GM12878 (cell line): ENCODE results near the gene OVCA2. TPM values are rescaled to one million over a fixed set of nuclear protein-coding genes. Genes with fewer than 3 reads are reported as not detected.

Source experiments
- ATAC-seq: fragments of 200-7000 bp; cut with Tn5 transposase; 3 replicates; pipeline ENCODE4 v1.9.1; 2020; ENCODE audit warnings: mild to moderate bottlenecking, moderate library complexity
- BruUV-seq: library from RNA; stranded (reverse); fragments of 400-500 nt; replicated peaks from 2 replicates; lab custom pipeline; 2021; lab: Mats Ljungman, UMichigan
- CTCF ChIA-PET: fragments of 300-600 bp; sonication (Branson Sonifier 250); formaldehyde crosslinking; extraction: SDS; loops from one replicate; lab custom pipeline; 2021; ENCODE audit warnings: inconsistent platforms; lab: Yijun Ruan, JAX
- POLR2A ChIA-PET: fragments of 350-600 bp; formaldehyde crosslinking; extraction: SDS; loops from one replicate; lab custom pipeline; 2021; ENCODE audit warnings: inconsistent platforms; lab: Charles Lee
- RAD21 ChIA-PET: fragments of 300-600 bp; sonication (Branson Sonifier 250); formaldehyde crosslinking; loops from one replicate; lab custom pipeline; 2023; ENCODE audit warnings: antibody characterized with exemption; ENCODE audit not compliant: unreplicated experiment; lab: Charles Lee
- SMC1A ChIA-PET: fragments of 300-600 bp; sonication (Branson Sonifier 250); formaldehyde crosslinking; loops from one replicate; lab custom pipeline; 2023; ENCODE audit not compliant: unreplicated experiment, uncharacterized antibody; lab: Charles Lee
- DNase-seq: peaks from one replicate; pipeline ENCODE4 v3.0.0-alpha.2; 2011; ENCODE audit warnings: low read depth, low spot score
- FAIRE-seq: peaks from 3 replicates; lab custom pipeline; 2011; peaks lifted over from hg19 to GRCh38; lab: Jason Lieb, UNC
- H2AFZ ChIP-seq: 2 replicates; pipeline ENCODE4 v1.6.0; 2011; ENCODE audit warnings: low read depth, low read length, control low read depth; ENCODE audit not compliant: control insufficient read depth
- H3K27ac ChIP-seq: 2 replicates; pipeline ENCODE4 v1.5.1; 2011; ENCODE audit warnings: control low read depth; ENCODE audit not compliant: control insufficient read depth, insufficient read depth
- H3K27me3 ChIP-seq, 2 experiments: replicated peaks in 1 of 2; 2 replicates each; pipeline versions ENCODE4 v1.6.0 to v1.6.1; 2011; ENCODE audit warnings: low read length in 1 of 2; ENCODE audit not compliant: control insufficient read depth in 2 of 2, insufficient read depth in 2 of 2
- H3K36me3 ChIP-seq, 2 experiments: 2 replicates each; pipeline ENCODE4 v1.5.1; 2011; ENCODE audit warnings: low read length in 1 of 2; ENCODE audit not compliant: control insufficient read depth in 2 of 2, insufficient read depth in 2 of 2
- H3K4me1 ChIP-seq: 2 replicates; pipeline ENCODE4 v1.6.1; 2011; ENCODE audit warnings: mild to moderate bottlenecking, low read length, moderate library complexity, mixed read lengths; ENCODE audit not compliant: control insufficient read depth, insufficient read depth
- H3K4me2 ChIP-seq: 2 replicates; pipeline ENCODE4 v1.6.0; 2011; ENCODE audit warnings: control low read depth; ENCODE audit not compliant: control insufficient read depth, insufficient read depth
- H3K4me3 ChIP-seq: fragments of 200-600 bp; sonication (generic); 2 replicates; pipeline ENCODE4 v1.5.1; 2016
- H3K79me2 ChIP-seq: 2 replicates; pipeline ENCODE4 v1.6.0; 2011; ENCODE audit warnings: low read length; ENCODE audit not compliant: control insufficient read depth, insufficient read depth
- H3K9ac ChIP-seq: 2 replicates; pipeline ENCODE4 v1.8.0; 2011; ENCODE audit warnings: low read length, control low read depth, mixed read lengths; ENCODE audit not compliant: control insufficient read depth, insufficient read depth
- H3K9me3 ChIP-seq: replicated peaks from 3 replicates; pipeline ENCODE4 v1.5.1; 2011; ENCODE audit warnings: mild to moderate bottlenecking, low read length; ENCODE audit not compliant: control insufficient read depth, insufficient read depth
- H4K20me1 ChIP-seq: 2 replicates; pipeline ENCODE4 v1.6.0; 2011; ENCODE audit not compliant: control insufficient read depth, insufficient read depth
- CEBPB ChIP-seq, 2 experiments: fragments of 150-350 bp in 1 of 2; IDR thresholded peaks; 2 replicates each; pipeline ENCODE4 v1.6.1; 2012 to 2014; ENCODE audit warnings: low read depth in 2 of 2, low read length in 2 of 2, borderline replicate concordance in 1 of 2, inconsistent platforms in 1 of 2
- CHD2 ChIP-seq: IDR thresholded peaks from 2 replicates; pipeline ENCODE4 v1.6.1; 2011; ENCODE audit warnings: low read depth, low read length, improper control_type of control experiment, borderline replicate concordance
- EED ChIP-seq: sonication (generic); IDR thresholded peaks from 2 replicates; pipeline ENCODE4 v1.6.1; 2016; ENCODE audit warnings: antibody characterized with exemption, low read depth
- FOXM1 ChIP-seq: IDR thresholded peaks from 2 replicates; pipeline ENCODE4 v1.6.1; 2012; ENCODE audit warnings: low read depth, mild to moderate bottlenecking, inconsistent platforms, low read length, moderate library complexity
- IRF3 ChIP-seq: fragments of 450-650 bp; IDR thresholded peaks from 2 replicates; pipeline ENCODE4 v1.6.1; 2014; ENCODE audit warnings: mild to moderate bottlenecking
- KAT2A ChIP-seq: conservative IDR thresholded peaks from 2 replicates; pipeline ENCODE4 v1.6.1; 2011; ENCODE audit warnings: low read depth, low read length; ENCODE audit not compliant: control insufficient read depth
- NFYA ChIP-seq: IDR thresholded peaks from 2 replicates; pipeline ENCODE4 v1.6.1; 2011; ENCODE audit warnings: low read depth, mild to moderate bottlenecking, low read length, improper control_type of control experiment, borderline replicate concordance
- NR2C1 ChIP-seq: fragments of 450-650 bp; IDR thresholded peaks from 2 replicates; pipeline ENCODE4 v1.6.1; 2017; ENCODE audit warnings: antibody characterized with exemption, mild to moderate bottlenecking, moderate library complexity
- SMAD1 ChIP-seq: fragments of 450-650 bp; IDR thresholded peaks from 2 replicates; pipeline ENCODE4 v1.6.1; 2018; ENCODE audit warnings: mild to moderate bottlenecking, low read depth; ENCODE audit not compliant: partially characterized antibody
- SRF ChIP-seq, 2 experiments: IDR thresholded peaks; 2 replicates each; pipeline ENCODE4 v1.6.1; 2011; ENCODE audit warnings: low read depth in 2 of 2, low read length in 2 of 2, mild to moderate bottlenecking in 1 of 2, moderate library complexity in 1 of 2
- ZNF384 ChIP-seq: IDR thresholded peaks from 2 replicates; pipeline ENCODE4 v1.6.1; 2012; ENCODE audit warnings: low read depth, mild to moderate bottlenecking, low read length, improper control_type of control experiment, borderline replicate concordance
- ZNF622 ChIP-seq: fragments of 450-650 bp; IDR thresholded peaks from 2 replicates; pipeline ENCODE4 v1.6.1; 2017; ENCODE audit warnings: mild to moderate bottlenecking, inconsistent platforms
- ZSCAN29 ChIP-seq: fragments of 450-650 bp; IDR thresholded peaks from 2 replicates; pipeline ENCODE4 v1.6.1; 2017; ENCODE audit warnings: mild to moderate bottlenecking, moderate library complexity
- WGBS: methylation state at CpG from one replicate; pipeline ENCODE4 v1.1.6; 2016; ENCODE audit warnings: low lambda C conversion rate; ENCODE audit not compliant: insufficient replicate concordance, insufficient coverage; ENCODE audit errors: missing lambda C conversion rate; 5-methylcytosine and 5-hydroxymethylcytosine counted together
- in situ Hi-C: fragments of 300-500 bp; cut with MboI; formaldehyde crosslinking; loops from 9 replicates; pipeline ENCODE4 v1.14.3; 2018; ENCODE audit warnings: mixed read lengths
- intact Hi-C: fragments of 100-400 bp; cut with micrococcal nuclease; formaldehyde crosslinking; loops from one replicate; pipeline ENCODE4 v1.14.2; 2022; ENCODE audit not compliant: unreplicated experiment
- polyA plus RNA-seq, 11 experiments: library from polyadenylated mRNA; depleted of rRNA in 4 of 11; unstranded in 6 of 11; stranded (reverse) in 5 of 11; fragments of >200 nt; fragmentation: Nextera tagmentation in 4 of 11; fragmentation: Illumina TruSeq in 1 of 11; extraction: Ambion mirVana in 4 of 11; extraction: Trizol in 1 of 11; gene quantifications; 1 replicate in 1 of 11; 2 replicates in 10 of 11; pipeline versions ENCODE4 v1.2.1 to v1.2.3, GENCODE V29; 2011 to 2016; ENCODE audit warnings: inconsistent platforms in 2 of 11, missing spikeins in 2 of 11, low read depth in 1 of 11
- total RNA-seq, 4 experiments: library from RNA; depleted of rRNA in 3 of 4; stranded (reverse); fragments of >200 nt in 3 of 4; fragmentation: Illumina TruSeq in 1 of 4; extraction: Trizol in 1 of 4; gene quantifications; 2 replicates each; pipeline versions ENCODE4 v1.2.1 to v1.2.3, GENCODE V29; 2013 to 2021
- TF ChIP-seq, protein P1 (sequence below): fragments of 450-650 bp; IDR thresholded peaks from 2 replicates; pipeline ENCODE4 v1.6.1; 2017; ENCODE audit warnings: antibody characterized with exemption, mild to moderate bottlenecking, moderate library complexity

OVCA2 gene
- total and polyA plus RNA-seq, 10 of the 15 experiments (the other 5 are each of a cell fraction or from before 2014, with no cell fraction given) = 6.1 to 75.3 (median 40.7) TPM

DNA sequence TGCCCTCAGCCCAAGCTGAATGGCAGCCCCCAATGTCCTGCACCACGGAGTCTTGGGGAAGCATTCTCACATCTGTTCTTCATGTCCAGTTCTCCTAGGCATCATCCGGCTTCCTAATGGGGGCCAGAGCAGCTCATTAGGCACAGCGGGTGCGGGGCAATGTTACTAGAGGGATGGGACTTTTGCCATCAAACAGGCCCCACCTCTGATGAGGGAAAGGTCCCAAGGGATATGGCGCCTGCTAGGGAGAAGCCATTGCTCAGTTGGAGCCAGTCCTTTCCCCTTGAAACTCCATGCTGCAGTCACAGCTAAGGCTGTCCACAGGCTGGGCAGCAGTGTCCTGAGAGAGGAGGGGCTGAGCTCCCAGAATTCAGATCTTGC is 13.6 kb upstream of the OVCA2 start:
- FAIRE-seq = no peak
- intact Hi-C loops = no loop called here

GRCh38 chr17:2028737-2029136 is 13.1 kb upstream of the OVCA2 start:
- H3K4me3 ChIP-seq = no peak overlapping the region
- peaks cover 9% of the 10 kb centered on the region for H3K4me1 ChIP-seq
- in situ Hi-C loops = no loop called here
- H3K27ac ChIP-seq = no peak overlapping the region
- H3K36me3 ChIP-seq = no peaks in the 10 kb centered on the region
- no TSS peak for BruUV-seq
- 19% methylated on average over 6 of the region's 6 CpGs for WGBS
- ChIA-PET RAD21 (interaction anchor here (0.7 to 1.1 kb wide), 2 partner anchors 11 to 62 kb away, joined by 3 read pairs; no protein-coding TSS in a partner anchor), POLR2A (interaction anchor here (1.0 to 1.4 kb wide), 2 partner anchors 308 to 312 kb away, joined by 3 to 4 read pairs; partner anchors contain the start of gene TSR1), CTCF (interaction anchor here (0.8 to 1.7 kb wide), 6 partner anchors 8 to 307 kb away, joined by 3 to 5 read pairs (median 3); no protein-coding TSS in a partner anchor), SMC1A (interaction anchor here (0.8 to 2.9 kb wide), 3 partner anchors 147 to 355 kb away, joined by 3 to 6 read pairs (median 4); no protein-coding TSS in a partner anchor)
- H4K20me1 ChIP-seq = no peaks in the 10 kb centered on the region
- H3K4me2 ChIP-seq = no peak overlapping the region
- no peak for DNase-seq
- peaks cover 9 to 12% of the 10 kb centered on the region in 2 experiments for H3K27me3 ChIP-seq
- H3K9ac ChIP-seq = no peak overlapping the region
- intact Hi-C loops = no loop called here
- H3K79me2 ChIP-seq = peaks cover 10% of the 10 kb centered on the region
- no peak for FAIRE-seq
- no peaks in the 10 kb centered on the region for H3K9me3 ChIP-seq
- no peak for ATAC-seq
- H2AFZ ChIP-seq = no peak overlapping the region
- TF ChIP-seq SMAD1 = no peak
- no peak for TF ChIP-seq SRF (IDR thresholded peaks at IDR 0.05; ENCODE audit: low read depth in 2 of 2, low read length in 2 of 2)
- no peak for TF ChIP-seq KAT2A
- TF ChIP-seq FOXM1 = no peak
- no peak for TF ChIP-seq NR2C1
- TF ChIP-seq, protein P1, sequence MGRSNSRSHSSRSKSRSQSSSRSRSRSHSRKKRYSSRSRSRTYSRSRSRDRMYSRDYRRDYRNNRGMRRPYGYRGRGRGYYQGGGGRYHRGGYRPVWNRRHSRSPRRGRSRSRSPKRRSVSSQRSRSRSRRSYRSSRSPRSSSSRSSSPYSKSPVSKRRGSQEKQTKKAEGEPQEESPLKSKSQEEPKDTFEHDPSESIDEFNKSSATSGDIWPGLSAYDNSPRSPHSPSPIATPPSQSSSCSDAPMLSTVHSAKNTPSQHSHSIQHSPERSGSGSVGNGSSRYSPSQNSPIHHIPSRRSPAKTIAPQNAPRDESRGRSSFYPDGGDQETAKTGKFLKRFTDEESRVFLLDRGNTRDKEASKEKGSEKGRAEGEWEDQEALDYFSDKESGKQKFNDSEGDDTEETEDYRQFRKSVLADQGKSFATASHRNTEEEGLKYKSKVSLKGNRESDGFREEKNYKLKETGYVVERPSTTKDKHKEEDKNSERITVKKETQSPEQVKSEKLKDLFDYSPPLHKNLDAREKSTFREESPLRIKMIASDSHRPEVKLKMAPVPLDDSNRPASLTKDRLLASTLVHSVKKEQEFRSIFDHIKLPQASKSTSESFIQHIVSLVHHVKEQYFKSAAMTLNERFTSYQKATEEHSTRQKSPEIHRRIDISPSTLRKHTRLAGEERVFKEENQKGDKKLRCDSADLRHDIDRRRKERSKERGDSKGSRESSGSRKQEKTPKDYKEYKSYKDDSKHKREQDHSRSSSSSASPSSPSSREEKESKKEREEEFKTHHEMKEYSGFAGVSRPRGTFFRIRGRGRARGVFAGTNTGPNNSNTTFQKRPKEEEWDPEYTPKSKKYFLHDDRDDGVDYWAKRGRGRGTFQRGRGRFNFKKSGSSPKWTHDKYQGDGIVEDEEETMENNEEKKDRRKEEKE = no peak
- TF ChIP-seq ZNF622 = no peak
- no peak for TF ChIP-seq CHD2
- no peak for TF ChIP-seq IRF3
- no peak for TF ChIP-seq ZNF384
- no peak for TF ChIP-seq CEBPB (IDR thresholded peaks at IDR 0.05; ENCODE audit: borderline replicate concordance in 1 of 2, low read depth in 2 of 2, low read length in 2 of 2)
- no peak for TF ChIP-seq NFYA

More for the DNA sequence above, 13.6 kb upstream of the OVCA2 start:
- H4K20me1 ChIP-seq = no peaks in the 10 kb centered on the region
- in situ Hi-C loops = no loop called here
- no peaks in the 10 kb centered on the region for H3K36me3 ChIP-seq
- peaks cover 10% of the 10 kb centered on the region for H3K79me2 ChIP-seq
- ChIA-PET SMC1A (interaction anchor here (2.9 kb wide), 1 partner anchor 146 kb away, joined by 6 read pairs; no protein-coding TSS in a partner anchor), RAD21 (interaction anchor here (0.7 to 1.1 kb wide), 2 partner anchors 10 to 62 kb away, joined by 3 read pairs; no protein-coding TSS in a partner anchor), POLR2A (interaction anchor here (1.0 to 1.4 kb wide), 2 partner anchors 308 to 312 kb away, joined by 3 to 4 read pairs; partner anchors contain the start of gene TSR1), CTCF (interaction anchor here (0.6 to 1.7 kb wide), 5 partner anchors 10 to 307 kb away, joined by 3 to 5 read pairs (median 3); no protein-coding TSS in a partner anchor)
- no peak overlapping the region for H3K4me3 ChIP-seq
- H3K4me2 ChIP-seq = no peak overlapping the region
- no peak for TF ChIP-seq EED
- TF ChIP-seq ZSCAN29 = no peak
- 48% methylated on average over 5 of the region's 5 CpGs for WGBS
- no peak overlapping the region for H2AFZ ChIP-seq
- no TSS peak for BruUV-seq
- ATAC-seq (no peak), DNase-seq (no peak)
- H3K9me3 ChIP-seq = no peaks in the 10 kb centered on the region
- H3K4me1 ChIP-seq = peaks cover 6% of the 10 kb centered on the region
- H3K27me3 ChIP-seq = peaks cover 11 to 12% of the 10 kb centered on the region in 2 experiments
- H3K27ac ChIP-seq = no peak overlapping the region
- no peak overlapping the region for H3K9ac ChIP-seq
